Immature natural killer cell (primary cell): ENCODE measurements around the gene VPS9D1. TPM values are rescaled to one million over a fixed set of nuclear protein-coding genes. Genes with fewer than 3 reads are reported as not detected.

ENCODE experiments used
- DNase-seq, 3 donors: peaks; one replicate each; pipeline ENCODE4 v3.0.0; 2022; ENCODE audit warnings: mixed read lengths in 1 of 3
- H3K27ac Mint-ChIP-seq, 6 donors: one replicate each; pipeline ENCODE4 v1.8.0; 2020; ENCODE audit warnings: mixed read lengths in 6 of 6, mild to moderate bottlenecking in 5 of 6, inconsistent platforms in 4 of 6, moderate library complexity in 3 of 6
- H3K27me3 Mint-ChIP-seq, 3 donors: one replicate each; pipeline ENCODE4 v1.8.0; 2020 to 2021; ENCODE audit warnings: low read depth in 3 of 3, mild to moderate bottlenecking in 3 of 3, mixed read lengths in 3 of 3, moderate library complexity in 3 of 3, inconsistent platforms in 1 of 3
- H3K36me3 Mint-ChIP-seq, 3 donors: one replicate each; pipeline ENCODE4 v1.8.0; 2020; ENCODE audit warnings: mixed read lengths in 3 of 3, inconsistent platforms in 2 of 3, mild to moderate bottlenecking in 2 of 3
- H3K4me1 Mint-ChIP-seq, 2 donors: one replicate each; pipeline ENCODE4 v1.8.0; 2020; ENCODE audit warnings: inconsistent platforms in 2 of 2, mild to moderate bottlenecking in 2 of 2, mixed read lengths in 2 of 2, moderate library complexity in 1 of 2
- H3K4me3 Mint-ChIP-seq, 5 donors: one replicate each; pipeline ENCODE4 v1.8.0; 2020; ENCODE audit warnings: mild to moderate bottlenecking in 5 of 5, mixed read lengths in 5 of 5, inconsistent platforms in 3 of 5, moderate library complexity in 3 of 5
- H3K9me3 Mint-ChIP-seq, 6 donors: one replicate each; pipeline ENCODE4 v1.8.0; 2020; ENCODE audit warnings: mild to moderate bottlenecking in 6 of 6, mixed read lengths in 6 of 6, inconsistent platforms in 4 of 6, moderate library complexity in 3 of 6
- polyA plus RNA-seq, 3 donors: library from polyadenylated mRNA; unstranded; fragments of 300-500 nt; fragmentation: Illumina TruSeq; gene quantifications; one replicate each; pipeline ENCODE4 v1.2.3, GENCODE V29; 2021

Gene VPS9D1
- 1 to 10 TPM in 1 of 3 donors, under 1 TPM in 2; 0.65 to 1.3 (median 0.96) TPM for polyA plus RNA-seq

GRCh38 chr16:89720813-89721545 lies at the start of gene VPS9D1, which contains the start of gene ZNF276:
Gene VPS9D1 (minus strand): TSS chr16:89720898. CDS start chr16:89720861, 37 bp downstream.
Gene ZNF276 (plus strand): TSS chr16:89721537. CDS start chr16:89721641, 104 bp downstream.
- peak; percentile 81 to 86 (median 85) for DNase-seq
- Mint-ChIP-seq H3K4me3 (peak within 1 kb of the TSS; percentile 93 to 99 (median 97)), H3K36me3 (peaks cover 9 to 14% (median 10%) of the 10 kb centered on the region in 3 donors), H3K27ac (peak within 1 kb of the TSS; percentile 99 to 100 (median 100)), H3K4me1 (peaks cover 38 to 42% of the 10 kb centered on the region in 2 donors), H3K27me3 (peaks cover 26 to 42% (median 37%) of the 10 kb centered on the region in 3 donors), H3K9me3 (no peaks in the 10 kb centered on the region)

- H3K4me1 Mint-ChIP-seq: peaks cover 3% of the 10 kb centered on the region in 2 donors
- H3K36me3 Mint-ChIP-seq: peaks cover 3 to 13% (median 12%) of the 10 kb centered on the region in 3 donors
- no peak for DNase-seq
- no peaks in the 10 kb centered on the region for H3K9me3 Mint-ChIP-seq
- H3K4me3 Mint-ChIP-seq: no peak overlapping the region
- H3K27me3 Mint-ChIP-seq: peaks cover 0 to 3% (median 0%) of the 10 kb centered on the region in 3 donors
- no peak overlapping the region for H3K27ac Mint-ChIP-seq
Measured at GRCh38 chr16:89770367-89770766, 49.7 kb upstream of the VPS9D1 start.

- no peaks in the 10 kb centered on the region for H3K9me3 Mint-ChIP-seq
- peak overlapping the region; percentile 99 to 100 (median 100) for H3K27ac Mint-ChIP-seq
- H3K4me3 Mint-ChIP-seq: peak overlapping the region; percentile 94 to 99 (median 97)
- H3K4me1 Mint-ChIP-seq: peaks cover 41 to 48% of the 10 kb centered on the region in 2 donors
- H3K27me3 Mint-ChIP-seq: peaks cover 7 to 19% (median 8%) of the 10 kb centered on the region in 3 donors
- DNase-seq: peak in 1 of 3 donors; percentile 20
- H3K36me3 Mint-ChIP-seq: peaks cover 3 to 7% (median 3%) of the 10 kb centered on the region in 3 donors
Measured at GRCh38 chr16:89765292-89765830, 44.7 kb upstream of the VPS9D1 start.

GRCh38 chr16:89764711-89765201 lies 44.1 kb upstream of the VPS9D1 start:
- no peaks in the 10 kb centered on the region for H3K9me3 Mint-ChIP-seq
- peak overlapping the region; percentile 99 to 100 (median 100) for H3K27ac Mint-ChIP-seq
- H3K4me3 Mint-ChIP-seq: peak overlapping the region; percentile 94 to 99 (median 97)
- peaks cover 7 to 19% (median 8%) of the 10 kb centered on the region in 3 donors for H3K27me3 Mint-ChIP-seq
- H3K4me1 Mint-ChIP-seq: peaks cover 45 to 53% of the 10 kb centered on the region in 2 donors
- peaks cover 3 to 11% (median 3%) of the 10 kb centered on the region in 3 donors for H3K36me3 Mint-ChIP-seq
- DNase-seq: peak; percentile 65 to 70 (median 69)

- Mint-ChIP-seq H3K27me3 (peaks cover 5 to 19% (median 7%) of the 10 kb centered on the region in 3 donors), H3K4me1 (peaks cover 45 to 54% of the 10 kb centered on the region in 2 donors), H3K36me3 (peaks cover 3 to 28% (median 9%) of the 10 kb centered on the region in 3 donors), H3K9me3 (no peaks in the 10 kb centered on the region), H3K4me3 (peak overlapping the region; percentile 84 to 98 (median 91)), H3K27ac (peak overlapping the region; percentile 93 to 100 (median 98))
- DNase-seq: peak; percentile 42 to 57 (median 56)
Measured at GRCh38 chr16:89761304-89761922, 40.7 kb upstream of the VPS9D1 start.

- Mint-ChIP-seq H3K9me3 (no peaks in the 10 kb centered on the region), H3K27ac (peak overlapping the region; percentile 78 to 99 (median 97)), H3K4me1 (peaks cover 44 to 46% of the 10 kb centered on the region in 2 donors), H3K27me3 (peaks cover 5 to 17% (median 7%) of the 10 kb centered on the region in 3 donors), H3K36me3 (peaks cover 4 to 34% (median 14%) of the 10 kb centered on the region in 3 donors), H3K4me3 (peak overlapping the region in 4 of 5 donors; percentile 30 to 91 (median 38))
- no peak for DNase-seq
Measured at GRCh38 chr16:89759746-89760340, 39.1 kb upstream of the VPS9D1 start.

GRCh38 chr16:89749637-89750036 lies 28.9 kb upstream of the VPS9D1 start:
- Mint-ChIP-seq H3K4me3 (no peak overlapping the region), H3K36me3 (peaks cover 4 to 12% (median 12%) of the 10 kb centered on the region in 3 donors), H3K9me3 (no peaks in the 10 kb centered on the region), H3K27me3 (peaks cover 0 to 3% (median 2%) of the 10 kb centered on the region in 3 donors), H3K27ac (peak overlapping the region in 3 of 6 donors; percentile 19 to 74 (median 57)), H3K4me1 (peaks cover 9 to 20% of the 10 kb centered on the region in 2 donors)
- DNase-seq: no peak

GRCh38 chr16:89748921-89749320 lies 28.2 kb upstream of the VPS9D1 start:
- no peak overlapping the region for H3K27ac Mint-ChIP-seq
- H3K9me3 Mint-ChIP-seq: no peaks in the 10 kb centered on the region
- H3K36me3 Mint-ChIP-seq: peaks cover 4 to 12% (median 10%) of the 10 kb centered on the region in 3 donors
- DNase-seq: no peak
- H3K4me3 Mint-ChIP-seq: no peak overlapping the region
- peaks cover 8 to 15% of the 10 kb centered on the region in 2 donors for H3K4me1 Mint-ChIP-seq
- peaks cover 0 to 3% (median 2%) of the 10 kb centered on the region in 3 donors for H3K27me3 Mint-ChIP-seq

- Mint-ChIP-seq H3K4me3 (no peak overlapping the region), H3K27me3 (peaks cover 0 to 3% (median 2%) of the 10 kb centered on the region in 3 donors), H3K36me3 (peaks cover 4 to 12% (median 10%) of the 10 kb centered on the region in 3 donors), H3K27ac (no peak overlapping the region), H3K9me3 (no peaks in the 10 kb centered on the region), H3K4me1 (peaks cover 10 to 14% of the 10 kb centered on the region in 2 donors)
- DNase-seq: no peak
Measured at GRCh38 chr16:89748076-89748475, 27.4 kb upstream of the VPS9D1 start.

GRCh38 chr16:89746043-89746442 lies 25.3 kb upstream of the VPS9D1 start:
- no peak for DNase-seq
- Mint-ChIP-seq H3K27me3 (peaks cover 2 to 4% (median 2%) of the 10 kb centered on the region in 3 donors), H3K9me3 (no peaks in the 10 kb centered on the region), H3K36me3 (peaks cover 4 to 10% (median 10%) of the 10 kb centered on the region in 3 donors), H3K4me1 (peaks cover 10 to 20% of the 10 kb centered on the region in 2 donors), H3K27ac (no peak overlapping the region), H3K4me3 (no peak overlapping the region)

- H3K4me1 Mint-ChIP-seq: peaks cover 12 to 21% of the 10 kb centered on the region in 2 donors
- H3K36me3 Mint-ChIP-seq: peaks cover 4 to 14% (median 10%) of the 10 kb centered on the region in 3 donors
- no peaks in the 10 kb centered on the region for H3K9me3 Mint-ChIP-seq
- H3K4me3 Mint-ChIP-seq: no peak overlapping the region
- H3K27ac Mint-ChIP-seq: peak overlapping the region in 5 of 6 donors; percentile 16 to 71 (median 40)
- DNase-seq: no peak
- H3K27me3 Mint-ChIP-seq: peaks cover 2 to 9% (median 4%) of the 10 kb centered on the region in 3 donors
Measured at GRCh38 chr16:89744813-89745212, 24.1 kb upstream of the VPS9D1 start.

- Mint-ChIP-seq H3K36me3 (peaks cover 5 to 29% (median 7%) of the 10 kb centered on the region in 3 donors), H3K9me3 (no peaks in the 10 kb centered on the region), H3K27ac (peak overlapping the region; percentile 29 to 83 (median 76)), H3K4me3 (no peak overlapping the region), H3K4me1 (peaks cover 31 to 36% of the 10 kb centered on the region in 2 donors), H3K27me3 (peaks cover 8 to 13% (median 10%) of the 10 kb centered on the region in 3 donors)
- DNase-seq: no peak
Measured at GRCh38 chr16:89742948-89743347, 22.2 kb upstream of the VPS9D1 start.
